Measurements from ENCODE around the gene SSBP3.

Gene SSBP3

DNA sequence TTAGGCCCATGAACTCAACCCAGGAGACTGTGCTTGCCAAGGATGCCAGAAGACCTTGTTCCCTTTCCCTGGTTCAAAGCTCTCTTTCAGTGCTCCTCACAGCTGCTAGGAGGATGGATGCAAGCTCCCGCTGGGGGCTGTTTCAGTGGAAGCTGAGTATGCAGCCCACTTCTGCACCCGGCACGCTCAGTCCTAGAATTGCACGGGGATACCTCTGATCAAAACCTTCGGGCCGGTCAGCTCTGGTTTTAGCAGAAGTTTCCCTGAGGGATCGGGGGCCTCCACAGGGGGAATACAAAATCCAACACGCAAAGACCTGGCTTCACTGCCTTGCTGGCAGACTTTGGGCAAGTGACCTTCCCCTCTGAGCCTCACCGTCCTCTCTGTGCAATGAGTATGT, 4.2 kb upstream of the SSBP3 start:
- DNase-seq (ENCODE audit: low read depth in 1 of 2, low spot score in 1 of 2) = no peak
- Histone ChIP-seq H3K4me3 (replicated peaks; ENCODE audit: insufficient read depth, low read length) (no peak overlapping the region), H3K27me3 (ENCODE audit: insufficient read depth, poor library complexity, severe bottlenecking) (no peaks in the 10 kb centered on the region), H3K27ac (replicated peaks) (no peak overlapping the region)
- no peak for TF ChIP-seq GABPA (IDR thresholded peaks at IDR 0.05; ENCODE audit: low read depth)
- no peak for TF ChIP-seq POLR2AphosphoS5 (IDR thresholded peaks at IDR 0.05; ENCODE audit: low read depth)
- TF ChIP-seq, protein P1, sequence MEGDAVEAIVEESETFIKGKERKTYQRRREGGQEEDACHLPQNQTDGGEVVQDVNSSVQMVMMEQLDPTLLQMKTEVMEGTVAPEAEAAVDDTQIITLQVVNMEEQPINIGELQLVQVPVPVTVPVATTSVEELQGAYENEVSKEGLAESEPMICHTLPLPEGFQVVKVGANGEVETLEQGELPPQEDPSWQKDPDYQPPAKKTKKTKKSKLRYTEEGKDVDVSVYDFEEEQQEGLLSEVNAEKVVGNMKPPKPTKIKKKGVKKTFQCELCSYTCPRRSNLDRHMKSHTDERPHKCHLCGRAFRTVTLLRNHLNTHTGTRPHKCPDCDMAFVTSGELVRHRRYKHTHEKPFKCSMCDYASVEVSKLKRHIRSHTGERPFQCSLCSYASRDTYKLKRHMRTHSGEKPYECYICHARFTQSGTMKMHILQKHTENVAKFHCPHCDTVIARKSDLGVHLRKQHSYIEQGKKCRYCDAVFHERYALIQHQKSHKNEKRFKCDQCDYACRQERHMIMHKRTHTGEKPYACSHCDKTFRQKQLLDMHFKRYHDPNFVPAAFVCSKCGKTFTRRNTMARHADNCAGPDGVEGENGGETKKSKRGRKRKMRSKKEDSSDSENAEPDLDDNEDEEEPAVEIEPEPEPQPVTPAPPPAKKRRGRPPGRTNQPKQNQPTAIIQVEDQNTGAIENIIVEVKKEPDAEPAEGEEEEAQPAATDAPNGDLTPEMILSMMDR (IDR thresholded peaks at IDR 0.05; ENCODE audit: insufficient read depth, low read length) = no peak
- TF ChIP-seq, protein P2, sequence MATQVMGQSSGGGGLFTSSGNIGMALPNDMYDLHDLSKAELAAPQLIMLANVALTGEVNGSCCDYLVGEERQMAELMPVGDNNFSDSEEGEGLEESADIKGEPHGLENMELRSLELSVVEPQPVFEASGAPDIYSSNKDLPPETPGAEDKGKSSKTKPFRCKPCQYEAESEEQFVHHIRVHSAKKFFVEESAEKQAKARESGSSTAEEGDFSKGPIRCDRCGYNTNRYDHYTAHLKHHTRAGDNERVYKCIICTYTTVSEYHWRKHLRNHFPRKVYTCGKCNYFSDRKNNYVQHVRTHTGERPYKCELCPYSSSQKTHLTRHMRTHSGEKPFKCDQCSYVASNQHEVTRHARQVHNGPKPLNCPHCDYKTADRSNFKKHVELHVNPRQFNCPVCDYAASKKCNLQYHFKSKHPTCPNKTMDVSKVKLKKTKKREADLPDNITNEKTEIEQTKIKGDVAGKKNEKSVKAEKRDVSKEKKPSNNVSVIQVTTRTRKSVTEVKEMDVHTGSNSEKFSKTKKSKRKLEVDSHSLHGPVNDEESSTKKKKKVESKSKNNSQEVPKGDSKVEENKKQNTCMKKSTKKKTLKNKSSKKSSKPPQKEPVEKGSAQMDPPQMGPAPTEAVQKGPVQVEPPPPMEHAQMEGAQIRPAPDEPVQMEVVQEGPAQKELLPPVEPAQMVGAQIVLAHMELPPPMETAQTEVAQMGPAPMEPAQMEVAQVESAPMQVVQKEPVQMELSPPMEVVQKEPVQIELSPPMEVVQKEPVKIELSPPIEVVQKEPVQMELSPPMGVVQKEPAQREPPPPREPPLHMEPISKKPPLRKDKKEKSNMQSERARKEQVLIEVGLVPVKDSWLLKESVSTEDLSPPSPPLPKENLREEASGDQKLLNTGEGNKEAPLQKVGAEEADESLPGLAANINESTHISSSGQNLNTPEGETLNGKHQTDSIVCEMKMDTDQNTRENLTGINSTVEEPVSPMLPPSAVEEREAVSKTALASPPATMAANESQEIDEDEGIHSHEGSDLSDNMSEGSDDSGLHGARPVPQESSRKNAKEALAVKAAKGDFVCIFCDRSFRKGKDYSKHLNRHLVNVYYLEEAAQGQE (IDR thresholded peaks at IDR 0.05; ENCODE audit: insufficient replicate concordance, low read depth) = no peak
- TF ChIP-seq SPI1 (IDR thresholded peaks at IDR 0.05; ENCODE audit: borderline replicate concordance, low read depth) = no peak

DNA sequence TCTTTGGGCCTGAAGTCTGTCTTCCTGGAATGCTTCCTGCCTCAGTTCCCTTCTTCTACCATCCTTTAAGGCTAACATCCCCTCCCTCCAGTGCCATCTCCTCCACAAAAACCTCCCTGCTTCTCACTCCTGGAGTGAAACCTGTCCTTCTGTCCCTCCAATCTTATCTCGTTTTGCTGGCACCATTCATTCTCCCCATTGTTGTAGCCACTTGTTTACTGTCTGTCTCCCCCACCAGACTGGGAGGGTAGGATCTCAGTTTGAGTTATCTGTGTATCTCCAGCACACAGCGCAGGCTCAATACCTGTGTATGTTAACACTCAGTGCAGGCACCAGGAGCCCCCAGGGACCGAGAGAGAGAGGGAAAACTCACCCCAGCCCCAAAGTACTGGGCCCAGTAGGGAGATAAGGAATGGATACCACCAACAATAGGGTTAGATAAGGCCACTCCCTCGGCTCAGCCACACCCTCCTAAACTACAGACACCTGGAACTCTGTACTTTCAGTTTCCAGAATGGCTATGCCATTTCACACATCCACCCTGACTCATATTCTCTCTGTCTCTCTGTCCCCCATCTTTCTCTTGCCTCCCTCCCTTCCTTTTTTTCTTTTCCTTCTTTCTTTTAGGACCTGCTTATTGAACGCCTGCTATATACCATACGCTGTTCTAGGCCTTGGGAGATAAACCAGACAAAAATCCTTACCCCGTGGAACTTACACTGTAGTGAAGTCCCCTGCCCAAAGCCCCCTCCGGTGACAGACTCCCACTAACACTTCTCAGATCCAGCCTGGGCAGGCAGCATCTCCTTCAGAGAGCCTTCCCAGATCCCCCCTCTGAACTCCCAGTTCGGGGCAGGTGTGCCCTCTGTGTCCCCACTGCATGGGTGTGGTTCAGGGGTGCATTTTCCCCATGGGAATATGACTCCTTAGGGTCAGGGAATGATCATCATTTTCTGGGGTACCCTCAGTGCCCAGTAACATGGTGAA, 3.3 kb upstream of the SSBP3 start:
- Histone ChIP-seq H3K27me3 (ENCODE audit: insufficient read depth, poor library complexity, severe bottlenecking) (no peaks in the 10 kb centered on the region), H3K4me3 (replicated peaks; ENCODE audit: insufficient read depth, low read length) (no peak overlapping the region), H3K27ac (replicated peaks) (no peak overlapping the region)
- DNase-seq (ENCODE audit: low read depth in 1 of 2, low spot score in 1 of 2) = no peak
- no peak for TF ChIP-seq POLR2AphosphoS5 (IDR thresholded peaks at IDR 0.05; ENCODE audit: low read depth)
- no peak for TF ChIP-seq GABPA (IDR thresholded peaks at IDR 0.05; ENCODE audit: low read depth)
- TF ChIP-seq, protein P1 (IDR thresholded peaks at IDR 0.05; ENCODE audit: insufficient read depth, low read length) = no peak
- TF ChIP-seq, protein P2 (IDR thresholded peaks at IDR 0.05; ENCODE audit: insufficient replicate concordance, low read depth) = no peak
- TF ChIP-seq SPI1 (IDR thresholded peaks at IDR 0.05; ENCODE audit: borderline replicate concordance, low read depth) = no peak

DNA sequence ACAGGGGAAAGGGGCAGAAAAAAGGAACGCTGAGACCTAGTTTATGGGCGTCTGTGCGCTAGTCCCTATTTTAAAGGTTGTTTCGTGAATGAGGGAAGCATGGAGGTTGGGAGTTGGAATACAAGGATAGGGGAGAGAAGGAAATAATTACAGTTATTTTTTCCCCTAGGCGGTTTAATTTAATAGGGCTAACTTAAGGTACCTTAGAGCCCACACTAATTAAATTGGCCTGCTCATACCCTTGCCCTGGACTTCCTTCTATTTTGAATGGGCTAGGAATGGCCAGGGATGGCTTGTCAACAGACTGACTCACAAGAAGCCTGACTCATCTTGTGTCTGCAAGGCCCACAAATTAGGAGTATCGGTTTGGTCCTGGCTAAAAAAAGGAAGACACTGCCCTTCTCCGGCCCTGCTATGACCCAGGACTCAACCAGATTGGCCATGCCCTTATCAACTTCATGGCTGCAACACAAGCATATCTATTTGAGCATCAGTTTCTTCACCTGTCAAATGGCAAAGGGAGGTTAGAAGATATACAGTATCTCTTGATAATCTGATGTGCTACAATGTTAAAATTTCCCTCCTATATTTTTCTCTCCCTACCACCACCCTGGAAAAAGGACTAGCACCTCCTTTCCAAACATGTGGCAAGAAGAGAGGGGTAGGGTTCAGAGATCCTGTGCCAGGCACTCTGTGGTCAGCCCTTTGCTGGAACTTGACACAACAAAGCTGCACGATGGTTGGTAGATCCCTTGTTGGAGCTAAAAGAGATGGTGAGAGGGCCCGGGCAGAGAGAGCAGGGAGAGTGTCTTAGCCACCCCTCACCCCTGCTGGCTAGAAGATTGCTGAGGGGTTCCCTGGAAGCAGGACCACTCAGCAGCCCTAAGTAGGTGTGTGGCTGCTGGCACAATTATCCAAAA, 2.2 kb upstream of the SSBP3 start:
- TF ChIP-seq GABPA (IDR thresholded peaks at IDR 0.05; ENCODE audit: low read depth) (no peak), SPI1 (IDR thresholded peaks at IDR 0.05; ENCODE audit: borderline replicate concordance, low read depth) (no peak), POLR2AphosphoS5 (IDR thresholded peaks at IDR 0.05; ENCODE audit: low read depth) (no peak)
- TF ChIP-seq, protein P1 (IDR thresholded peaks at IDR 0.05; ENCODE audit: insufficient read depth, low read length) = no peak
- TF ChIP-seq, protein P2 (IDR thresholded peaks at IDR 0.05; ENCODE audit: insufficient replicate concordance, low read depth) = no peak
- Histone ChIP-seq H3K27me3 (ENCODE audit: insufficient read depth, poor library complexity, severe bottlenecking) (no peaks in the 10 kb centered on the region), H3K27ac (replicated peaks) (peak overlapping the region; percentile 85), H3K4me3 (replicated peaks; ENCODE audit: insufficient read depth, low read length) (no peak overlapping the region)
- DNase-seq (ENCODE audit: low read depth in 1 of 2, low spot score in 1 of 2) = peak in 1 of 2 experiments; percentile 28

Measured in HL-60 (cell line).